ENCODE results near the gene MAS1L.

Gene MAS1L, protein sequence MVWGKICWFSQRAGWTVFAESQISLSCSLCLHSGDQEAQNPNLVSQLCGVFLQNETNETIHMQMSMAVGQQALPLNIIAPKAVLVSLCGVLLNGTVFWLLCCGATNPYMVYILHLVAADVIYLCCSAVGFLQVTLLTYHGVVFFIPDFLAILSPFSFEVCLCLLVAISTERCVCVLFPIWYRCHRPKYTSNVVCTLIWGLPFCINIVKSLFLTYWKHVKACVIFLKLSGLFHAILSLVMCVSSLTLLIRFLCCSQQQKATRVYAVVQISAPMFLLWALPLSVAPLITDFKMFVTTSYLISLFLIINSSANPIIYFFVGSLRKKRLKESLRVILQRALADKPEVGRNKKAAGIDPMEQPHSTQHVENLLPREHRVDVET

DNA sequence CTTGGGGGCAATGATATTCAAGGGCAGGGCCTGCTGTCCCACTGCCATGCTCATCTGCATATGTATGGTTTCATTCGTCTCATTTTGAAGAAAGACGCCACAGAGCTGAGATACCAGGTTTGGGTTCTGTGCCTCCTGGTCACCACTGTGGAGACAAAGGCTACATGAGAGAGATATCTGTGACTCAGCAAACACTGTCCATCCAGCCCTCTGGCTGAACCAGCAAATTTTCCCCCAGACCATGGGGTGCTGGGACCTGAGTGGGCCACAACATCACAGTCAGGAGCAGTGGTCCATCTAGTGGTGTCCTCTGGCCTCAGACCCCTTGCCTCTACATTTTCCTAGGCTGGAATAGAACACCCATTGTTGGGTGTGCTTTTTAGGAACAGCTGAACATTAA, at the start of gene MAS1L:
Gene MAS1L (minus strand): TSS at position 297 of the 400 bp plus-strand sequence. CDS start 54 bp downstream, at position 243.
- DNase-seq = no peak
- in situ Hi-C loops (cut with HindIII; ENCODE audit: low pct_ligation_motif_present, low pct_unique_long_range_greater_than_20kb, low sequenced_read_pairs) = no loop called here

DNA sequence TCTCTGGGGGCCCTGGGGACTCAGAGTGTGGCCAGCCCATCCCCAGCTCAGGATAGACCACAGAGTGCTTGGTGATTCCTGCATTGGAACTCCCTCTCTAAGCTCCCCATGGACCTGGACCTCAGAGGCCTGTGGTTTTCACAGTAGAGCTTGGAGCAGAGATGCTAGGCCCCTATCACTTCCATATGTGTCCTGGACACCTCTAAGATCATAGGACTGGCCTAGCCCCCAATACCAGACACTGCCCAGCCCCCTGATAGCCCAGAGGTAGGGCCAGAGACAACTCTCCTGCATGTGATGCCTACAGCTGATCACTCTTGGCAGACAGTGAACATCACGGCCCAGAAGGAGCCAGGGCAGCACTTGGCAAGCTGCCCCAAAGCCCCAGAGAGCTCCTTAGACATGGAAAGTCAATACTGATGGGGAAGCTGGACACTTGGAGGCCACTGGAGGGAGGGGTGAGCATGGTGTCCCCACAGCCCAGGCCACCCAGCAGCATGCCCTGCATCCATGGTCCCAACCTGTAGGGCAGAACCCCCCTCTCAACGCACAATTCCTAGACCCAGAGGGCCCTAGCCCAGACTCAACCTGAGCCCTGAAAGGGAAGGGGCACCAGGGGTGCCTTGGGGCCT, 44.7 kb upstream of the MAS1L start:
- no peak for DNase-seq
- in situ Hi-C loops (cut with HindIII; ENCODE audit: low pct_ligation_motif_present, low pct_unique_long_range_greater_than_20kb, low sequenced_read_pairs) = no loop called here

GRCh38 chr6:29531668-29532067, 43.9 kb upstream of the MAS1L start:
- DNase-seq = no peak
- in situ Hi-C loops (cut with HindIII; ENCODE audit: low pct_ligation_motif_present, low pct_unique_long_range_greater_than_20kb, low sequenced_read_pairs) = no loop called here

DNA sequence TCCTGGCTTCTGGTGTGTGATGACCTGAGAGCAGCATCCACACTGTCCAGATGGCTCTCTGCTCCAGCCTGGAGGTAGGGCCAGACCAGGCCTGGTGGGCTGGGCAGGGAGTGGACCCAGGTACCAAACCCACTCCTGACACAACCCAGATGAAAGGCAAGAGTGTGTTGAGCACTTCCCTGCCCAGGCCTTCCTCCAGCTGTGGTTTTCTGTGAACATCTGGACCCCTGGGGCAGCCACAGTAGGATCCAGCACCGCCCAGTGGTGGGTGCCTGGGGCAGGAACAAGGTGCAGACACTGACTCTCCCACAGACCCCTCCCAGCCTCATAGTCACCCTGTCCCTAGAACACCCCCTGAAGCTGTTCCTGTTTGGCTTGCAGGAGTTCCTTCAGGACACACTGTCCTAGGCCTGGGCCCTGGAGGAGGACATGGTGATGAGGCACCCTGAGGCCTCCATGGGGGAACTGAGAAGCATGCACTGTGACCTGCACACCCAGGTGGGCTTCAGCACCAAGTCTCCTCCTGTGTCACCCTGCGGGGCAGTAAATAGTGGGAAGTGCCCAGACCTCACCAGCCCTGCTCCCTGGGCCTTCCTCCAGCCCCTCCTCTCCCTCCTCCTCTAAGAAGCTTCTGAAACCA, 43.0 kb upstream of the MAS1L start:
- in situ Hi-C loops (cut with HindIII; ENCODE audit: low pct_ligation_motif_present, low pct_unique_long_range_greater_than_20kb, low sequenced_read_pairs) = no loop called here
- DNase-seq = no peak

GRCh38 chr6:29529956-29530355, 42.2 kb upstream of the MAS1L start:
- in situ Hi-C loops (cut with HindIII; ENCODE audit: low pct_ligation_motif_present, low pct_unique_long_range_greater_than_20kb, low sequenced_read_pairs) = no loop called here
- DNase-seq = no peak

DNA sequence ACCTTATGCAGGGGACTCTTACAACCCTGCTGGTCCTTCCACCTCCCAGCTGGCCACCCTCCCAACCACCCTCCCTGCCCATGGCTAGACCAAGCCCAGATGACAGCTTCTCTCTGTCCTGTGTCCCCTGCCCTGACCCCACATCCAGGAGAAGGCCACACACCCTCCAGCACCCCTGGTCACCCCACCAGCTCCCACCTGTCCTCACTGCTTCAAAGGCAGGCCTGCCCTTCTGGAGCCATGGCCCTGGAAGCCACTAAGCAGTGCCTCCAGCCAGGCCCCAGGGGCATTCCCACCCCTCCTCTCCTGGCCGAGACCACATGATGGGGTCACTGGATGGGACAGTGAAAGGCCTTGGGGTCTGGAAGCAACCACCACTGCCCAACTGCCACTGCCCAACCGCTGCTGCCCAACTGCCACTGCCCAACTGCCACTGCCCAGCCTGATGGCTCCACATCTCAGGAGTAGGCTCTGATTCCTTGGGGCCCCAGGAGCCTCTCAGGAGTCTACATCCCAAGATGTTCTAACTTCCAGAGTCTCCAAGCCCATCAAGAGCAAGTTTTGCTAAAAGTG, 41.3 kb upstream of the MAS1L start:
- no peak for DNase-seq
- in situ Hi-C loops (cut with HindIII; ENCODE audit: low pct_ligation_motif_present, low pct_unique_long_range_greater_than_20kb, low sequenced_read_pairs) = no loop called here

DNA sequence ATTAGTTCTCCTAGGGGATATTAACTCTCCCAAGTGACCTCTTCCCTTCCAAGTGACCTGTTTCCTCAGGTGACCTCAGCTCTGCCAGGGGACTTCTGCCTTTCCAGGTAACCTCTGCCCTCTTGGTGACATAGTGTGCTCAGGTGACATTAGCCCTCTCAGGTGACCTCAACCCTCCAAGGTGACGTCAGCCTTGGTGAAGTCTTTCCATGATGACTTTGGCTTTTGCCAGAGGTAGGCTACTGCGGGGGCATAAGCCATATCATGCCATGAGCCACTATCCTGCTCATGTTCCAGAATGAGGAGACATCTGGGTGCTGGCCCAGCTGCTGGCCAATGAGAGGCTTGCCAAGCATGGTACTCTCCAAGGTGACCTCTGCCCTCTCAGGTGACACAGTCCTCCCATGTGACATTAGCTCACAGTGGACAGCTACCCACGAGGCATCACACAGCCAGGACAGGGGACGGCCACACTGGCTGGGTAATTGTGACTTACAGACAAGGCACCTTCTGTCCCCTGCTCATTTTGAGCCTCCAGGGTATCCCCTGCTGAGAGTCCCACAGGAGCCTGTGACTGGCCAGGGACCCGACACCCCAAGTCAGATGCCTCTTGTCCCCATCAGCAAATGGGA, 40.7 kb upstream of the MAS1L start:
- in situ Hi-C loops (cut with HindIII; ENCODE audit: low pct_ligation_motif_present, low pct_unique_long_range_greater_than_20kb, low sequenced_read_pairs) = no loop called here
- no peak for DNase-seq

GRCh38 chr6:29527564-29527963, 39.8 kb upstream of the MAS1L start:
- DNase-seq = no peak
- in situ Hi-C loops (cut with HindIII; ENCODE audit: low pct_ligation_motif_present, low pct_unique_long_range_greater_than_20kb, low sequenced_read_pairs) = no loop called here

DNA sequence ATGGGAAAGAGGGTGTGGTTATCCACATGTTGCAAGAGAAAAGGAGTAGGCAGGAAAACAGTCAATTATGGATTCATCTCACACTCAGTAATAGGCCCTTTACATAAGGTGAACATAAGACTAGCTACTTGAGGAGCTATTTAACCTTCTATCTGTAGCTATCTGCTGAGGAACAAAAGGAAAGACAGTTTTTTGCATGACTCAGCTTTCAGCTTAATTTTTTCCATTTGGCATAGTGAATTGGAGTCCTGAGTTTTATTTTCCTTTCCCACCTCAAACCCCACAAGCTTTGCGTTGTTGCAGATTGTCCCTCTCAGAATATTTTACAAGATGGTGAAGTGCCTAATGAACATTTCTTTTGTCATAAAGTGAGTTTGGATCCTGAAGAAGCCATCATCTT, 39.4 kb upstream of the MAS1L start:
- no peak for DNase-seq
- in situ Hi-C loops (cut with HindIII; ENCODE audit: low pct_ligation_motif_present, low pct_unique_long_range_greater_than_20kb, low sequenced_read_pairs) = no loop called here

DNA sequence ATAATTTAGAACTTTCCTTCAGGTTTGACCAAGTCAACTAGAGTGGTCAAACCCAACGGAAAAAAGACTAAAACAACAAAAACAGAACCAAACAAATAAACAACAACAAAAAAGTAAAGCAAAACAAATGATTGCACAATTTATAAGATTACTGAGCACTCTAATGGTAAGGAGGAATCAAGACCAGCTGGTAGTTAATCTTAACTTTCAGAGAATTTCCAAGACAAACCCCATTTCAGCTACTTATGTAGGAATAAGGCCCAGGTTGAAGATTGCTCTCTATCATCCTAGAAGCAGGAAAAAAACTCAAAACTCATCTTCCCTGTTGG, 37.5 kb upstream of the MAS1L start:
- in situ Hi-C loops (cut with HindIII; ENCODE audit: low pct_ligation_motif_present, low pct_unique_long_range_greater_than_20kb, low sequenced_read_pairs) = no loop called here
- no peak for DNase-seq

GRCh38 chr6:29524444-29525310, 36.9 kb upstream of the MAS1L start:
- DNase-seq = no peak
- in situ Hi-C loops (cut with HindIII; ENCODE audit: low pct_ligation_motif_present, low pct_unique_long_range_greater_than_20kb, low sequenced_read_pairs) = no loop called here

DNA sequence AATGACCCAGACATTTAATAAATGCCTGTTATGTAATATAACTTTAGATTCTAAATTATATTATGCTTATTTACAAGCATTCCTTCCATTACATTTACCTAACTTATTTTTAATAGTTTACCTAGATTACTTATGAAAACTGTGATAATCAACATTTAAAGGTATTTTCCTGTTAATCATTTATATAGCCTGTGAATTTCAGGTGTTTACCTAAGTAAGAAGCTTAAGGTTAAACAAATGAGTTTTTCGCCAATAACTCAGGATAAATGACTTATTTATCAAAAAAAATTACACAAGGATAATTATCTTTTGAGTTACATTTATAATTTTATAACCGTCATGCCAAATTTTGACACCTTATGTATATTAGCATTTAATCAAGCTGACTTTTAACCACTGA, 36.3 kb upstream of the MAS1L start:
- no peak for DNase-seq
- in situ Hi-C loops (cut with HindIII; ENCODE audit: low pct_ligation_motif_present, low pct_unique_long_range_greater_than_20kb, low sequenced_read_pairs) = no loop called here

- in situ Hi-C loops (cut with HindIII; ENCODE audit: low pct_ligation_motif_present, low pct_unique_long_range_greater_than_20kb, low sequenced_read_pairs) = no loop called here
- no peak for DNase-seq
Observed at GRCh38 chr6:29522227-29522626, 34.5 kb upstream of the MAS1L start.

GRCh38 chr6:29521006-29521680, 33.4 kb upstream of the MAS1L start:
- no peak for DNase-seq
- in situ Hi-C loops (cut with HindIII; ENCODE audit: low pct_ligation_motif_present, low pct_unique_long_range_greater_than_20kb, low sequenced_read_pairs) = no loop called here

DNA sequence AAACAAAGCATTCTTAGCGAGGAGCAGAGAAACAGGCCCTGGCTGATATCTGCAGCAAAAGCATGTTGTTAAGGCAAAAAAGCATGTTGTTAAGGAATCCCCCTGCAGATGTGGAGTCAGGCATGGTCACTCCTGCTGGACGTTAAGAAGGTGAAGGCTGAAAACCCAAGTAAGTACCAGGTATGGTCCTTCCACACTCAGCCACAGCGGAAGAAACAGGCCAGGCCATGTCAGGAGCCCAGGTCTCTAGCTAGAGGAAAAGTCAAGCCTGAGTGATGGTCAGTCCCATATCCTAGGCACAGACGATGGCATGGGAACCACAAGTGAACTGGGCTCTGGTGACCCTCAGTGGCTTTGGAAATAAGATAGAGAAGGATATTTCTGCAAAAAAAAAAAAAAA, 32.5 kb upstream of the MAS1L start:
- in situ Hi-C loops (cut with HindIII; ENCODE audit: low pct_ligation_motif_present, low pct_unique_long_range_greater_than_20kb, low sequenced_read_pairs) = no loop called here

DNA sequence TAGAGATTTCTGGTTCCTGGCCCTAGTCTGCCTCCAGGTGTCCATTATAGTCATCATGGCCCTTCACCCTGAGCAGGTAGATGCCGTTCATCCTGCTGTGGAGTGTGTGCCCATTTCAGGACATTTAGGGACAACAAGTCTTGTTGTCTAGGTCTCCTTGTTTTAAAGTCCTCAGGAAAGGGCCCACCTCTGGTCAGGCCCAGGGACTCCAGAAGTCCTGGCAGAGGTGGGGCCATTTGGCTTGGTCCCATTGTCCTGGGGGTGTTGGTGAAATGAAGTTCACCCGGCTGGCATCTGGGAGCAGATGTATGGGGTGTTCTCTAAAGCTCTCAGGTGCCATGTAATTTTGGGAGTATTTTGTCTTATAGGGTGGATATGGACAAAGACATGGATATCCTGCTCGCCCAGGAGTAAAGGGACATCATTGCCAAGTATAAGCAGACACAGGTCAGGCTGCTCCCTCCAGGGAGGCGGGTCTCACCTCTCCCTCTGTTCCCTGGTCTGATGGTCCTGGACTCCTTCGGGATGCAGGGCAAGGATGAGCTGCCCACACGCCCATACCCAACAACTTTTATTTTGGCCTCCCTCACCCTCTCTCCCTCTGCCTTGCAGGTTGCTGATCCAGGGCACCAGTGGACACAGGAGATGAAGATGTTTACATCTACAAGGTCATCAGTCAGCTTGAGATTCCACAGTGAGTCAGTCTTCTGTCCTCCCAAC, 31.7 kb upstream of the MAS1L start:
- no peak for DNase-seq
- in situ Hi-C loops (cut with HindIII; ENCODE audit: low pct_ligation_motif_present, low pct_unique_long_range_greater_than_20kb, low sequenced_read_pairs) = no loop called here

More for the DNA sequence above, 32.5 kb upstream of the MAS1L start:
- no peak for DNase-seq

DNA sequence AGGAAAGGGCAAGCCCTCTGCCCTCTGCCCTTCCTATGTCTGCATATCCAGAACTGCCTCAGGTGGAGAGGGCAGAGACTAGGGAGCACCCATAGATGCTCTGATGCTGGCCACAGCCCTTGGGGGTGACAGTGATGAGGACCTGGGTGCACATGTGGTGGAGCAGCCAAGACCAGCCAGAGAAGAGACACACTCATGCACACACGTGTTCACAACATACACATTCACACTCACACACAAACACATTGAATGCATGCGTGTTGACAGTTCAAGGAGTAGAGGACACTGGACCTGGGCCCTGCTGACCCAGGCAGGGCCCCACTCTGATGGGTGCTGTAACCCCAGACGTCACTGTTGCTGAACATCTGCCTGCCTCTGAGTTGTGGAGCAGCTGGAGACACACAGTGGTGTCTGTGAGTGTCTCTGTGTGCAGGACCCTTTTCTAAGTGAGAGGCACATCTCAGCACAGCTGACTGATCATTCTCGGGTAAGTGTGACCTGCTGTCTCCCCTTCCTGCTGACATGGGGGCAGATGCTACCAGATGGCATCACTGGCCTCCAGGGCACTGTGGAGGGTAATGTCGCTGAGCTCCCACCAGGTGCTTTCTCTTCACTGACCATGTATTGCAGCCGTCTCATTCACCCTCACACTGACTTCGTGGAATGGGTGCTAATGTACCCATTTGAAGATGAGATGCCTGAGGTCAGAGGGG, 30.1 kb upstream of the MAS1L start:
- DNase-seq = no peak
- in situ Hi-C loops (cut with HindIII; ENCODE audit: low pct_ligation_motif_present, low pct_unique_long_range_greater_than_20kb, low sequenced_read_pairs) = no loop called here

All from ACHN (cell line).